H7 (cell line): Measurements from ENCODE around the gene PC. TPM values are rescaled to one million over a fixed set of nuclear protein-coding genes. Genes with fewer than 3 reads are reported as not detected.

Experiments
- DNase-seq: peaks from one replicate; pipeline ENCODE4 v3.0.0; 2012
- H3K27me3 ChIP-seq: 2 replicates; pipeline ENCODE4 v1.6.0; 2011; ENCODE audit warnings: mild to moderate bottlenecking, low read length; ENCODE audit not compliant: control insufficient read depth, insufficient read depth
- H3K36me3 ChIP-seq: replicated peaks from 2 replicates; pipeline ENCODE4 v1.5.1; 2011; ENCODE audit warnings: low read length; ENCODE audit not compliant: control insufficient read depth, insufficient read depth
- H3K4me3 ChIP-seq: 2 replicates; pipeline ENCODE4 v1.5.1; 2011; ENCODE audit warnings: low read depth, mild to moderate bottlenecking, control low read depth, low read length, moderate library complexity; ENCODE audit not compliant: insufficient read depth
- total RNA-seq: library from RNA; depleted of rRNA; stranded (reverse); fragments of >200 nt; shearing (Covaris generic); gene quantifications from 2 replicates; pipeline ENCODE4 v1.2.3, GENCODE V29; 2014

Gene PC
- total RNA-seq, 1 experiment from 2014 or later: 26.6 TPM

- no peak overlapping the region for H3K4me3 ChIP-seq
- DNase-seq: no peak
- no peaks in the 10 kb centered on the region for H3K27me3 ChIP-seq
- no peaks in the 10 kb centered on the region; the same call in 1 of the 2 replicates for H3K36me3 ChIP-seq
Measured at GRCh38 chr11:66904561-66904960, 53.6 kb downstream of the PC start.

GRCh38 chr11:66904055-66904454 lies 54.1 kb downstream of the PC start:
- DNase-seq: peak; percentile 35
- Histone ChIP-seq H3K36me3 (no peaks in the 10 kb centered on the region; the same call in 1 of the 2 replicates), H3K27me3 (no peaks in the 10 kb centered on the region), H3K4me3 (no peak overlapping the region)

GRCh38 chr11:66902486-66903177 lies 55.6 kb downstream of the PC start:
- H3K27me3 ChIP-seq: no peaks in the 10 kb centered on the region
- DNase-seq: peak; percentile 60
- H3K4me3 ChIP-seq: no peak overlapping the region
- no peaks in the 10 kb centered on the region; the same call in 1 of the 2 replicates for H3K36me3 ChIP-seq

- Histone ChIP-seq H3K4me3 (no peak overlapping the region), H3K27me3 (no peaks in the 10 kb centered on the region), H3K36me3 (no peaks in the 10 kb centered on the region; the same call in 1 of the 2 replicates)
- no peak for DNase-seq
Measured at GRCh38 chr11:66901964-66902390, 56.2 kb downstream of the PC start.

GRCh38 chr11:66894141-66894540 lies 64.0 kb downstream of the PC start:
- H3K4me3 ChIP-seq: no peak overlapping the region
- no peaks in the 10 kb centered on the region for H3K36me3 ChIP-seq
- peak; percentile 45 for DNase-seq
- H3K27me3 ChIP-seq: no peaks in the 10 kb centered on the region

- Histone ChIP-seq H3K36me3 (no peaks in the 10 kb centered on the region), H3K4me3 (no peak overlapping the region), H3K27me3 (no peaks in the 10 kb centered on the region)
- DNase-seq: no peak
Measured at GRCh38 chr11:66892911-66893310, 65.3 kb downstream of the PC start.

- peak; percentile 39 for DNase-seq
Measured at GRCh38 chr11:66891851-66892660, 66.1 kb downstream of the PC start.

GRCh38 chr11:66889960-66890359 lies 68.2 kb downstream of the PC start:
- H3K4me3 ChIP-seq: no peak overlapping the region

More at GRCh38 chr11:66891851-66892660, 66.1 kb downstream of the PC start:
- Histone ChIP-seq H3K27me3 (no peaks in the 10 kb centered on the region), H3K36me3 (no peaks in the 10 kb centered on the region), H3K4me3 (no peak overlapping the region)

GRCh38 chr11:66888282-66888681 lies 69.9 kb downstream of the PC start:
- H3K27me3 ChIP-seq: no peaks in the 10 kb centered on the region
- H3K4me3 ChIP-seq: no peak overlapping the region
- peak; percentile 18 for DNase-seq
- H3K36me3 ChIP-seq: no peaks in the 10 kb centered on the region

More at GRCh38 chr11:66889960-66890359, 68.2 kb downstream of the PC start:
- Histone ChIP-seq H3K27me3 (no peaks in the 10 kb centered on the region), H3K36me3 (no peaks in the 10 kb centered on the region)
- peak; percentile 47 for DNase-seq

- peak; percentile 24 for DNase-seq
- H3K36me3 ChIP-seq: no peaks in the 10 kb centered on the region
- no peak overlapping the region for H3K4me3 ChIP-seq
- H3K27me3 ChIP-seq: no peaks in the 10 kb centered on the region
Measured at GRCh38 chr11:66887526-66887925, 70.7 kb downstream of the PC start.

- H3K36me3 ChIP-seq: no peaks in the 10 kb centered on the region
- peak; percentile 54 for DNase-seq
- H3K27me3 ChIP-seq: no peaks in the 10 kb centered on the region
- H3K4me3 ChIP-seq: no peak overlapping the region
Measured at GRCh38 chr11:66886671-66887221, 71.4 kb downstream of the PC start.

GRCh38 chr11:66885950-66886440 lies 72.2 kb downstream of the PC start:
- peak; percentile 45 for DNase-seq
- Histone ChIP-seq H3K4me3 (no peak overlapping the region), H3K27me3 (no peaks in the 10 kb centered on the region), H3K36me3 (no peaks in the 10 kb centered on the region)

GRCh38 chr11:66885469-66885868 lies 72.7 kb downstream of the PC start:
- no peaks in the 10 kb centered on the region for H3K27me3 ChIP-seq
- DNase-seq: no peak
- no peaks in the 10 kb centered on the region for H3K36me3 ChIP-seq
- no peak overlapping the region for H3K4me3 ChIP-seq

- no peak for DNase-seq
- H3K4me3 ChIP-seq: no peak overlapping the region
- no peaks in the 10 kb centered on the region for H3K27me3 ChIP-seq
- H3K36me3 ChIP-seq: no peaks in the 10 kb centered on the region
Measured at GRCh38 chr11:66884443-66884842, 73.7 kb downstream of the PC start.
